GM10266 (cell line): Measurements from ENCODE around the gene GALC.
A peak's percentile ranks its signal among the peaks of the same experiment; 100 is the strongest.

ENCODE experiments used
- DNase-seq: peaks from one replicate; pipeline ENCODE4 v3.0.0; 2012; ENCODE audit errors: extremely low spot score
- TF ChIP-seq, protein P1 (sequence below): IDR thresholded peaks from 2 replicates; pipeline ENCODE4 v1.5.1; 2012; ENCODE audit warnings: mild to moderate bottlenecking, low read depth; ENCODE audit not compliant: control insufficient read depth, insufficient read depth; ENCODE audit errors: missing control alignments

The GALC gene

DNA sequence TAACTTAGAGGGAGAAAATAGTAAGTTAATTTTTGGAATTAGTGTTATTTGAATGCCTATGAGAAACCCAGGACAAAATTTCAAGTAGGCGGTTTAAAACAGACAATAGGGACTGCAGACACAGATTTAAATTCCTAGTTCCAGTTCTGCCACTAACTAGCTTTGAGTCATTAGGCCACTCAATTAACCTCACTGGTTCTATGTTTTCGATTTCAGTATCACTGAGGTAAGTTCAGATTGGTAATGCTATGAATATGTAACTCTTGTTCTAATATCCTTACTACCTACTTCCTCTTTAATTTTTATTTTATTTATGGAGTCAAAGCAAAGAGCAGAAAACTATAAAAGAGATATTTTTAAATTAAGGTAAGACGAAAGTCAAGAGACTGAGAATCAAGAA lies 52.6 kb downstream of the GALC start:
- TF ChIP-seq, protein P1, sequence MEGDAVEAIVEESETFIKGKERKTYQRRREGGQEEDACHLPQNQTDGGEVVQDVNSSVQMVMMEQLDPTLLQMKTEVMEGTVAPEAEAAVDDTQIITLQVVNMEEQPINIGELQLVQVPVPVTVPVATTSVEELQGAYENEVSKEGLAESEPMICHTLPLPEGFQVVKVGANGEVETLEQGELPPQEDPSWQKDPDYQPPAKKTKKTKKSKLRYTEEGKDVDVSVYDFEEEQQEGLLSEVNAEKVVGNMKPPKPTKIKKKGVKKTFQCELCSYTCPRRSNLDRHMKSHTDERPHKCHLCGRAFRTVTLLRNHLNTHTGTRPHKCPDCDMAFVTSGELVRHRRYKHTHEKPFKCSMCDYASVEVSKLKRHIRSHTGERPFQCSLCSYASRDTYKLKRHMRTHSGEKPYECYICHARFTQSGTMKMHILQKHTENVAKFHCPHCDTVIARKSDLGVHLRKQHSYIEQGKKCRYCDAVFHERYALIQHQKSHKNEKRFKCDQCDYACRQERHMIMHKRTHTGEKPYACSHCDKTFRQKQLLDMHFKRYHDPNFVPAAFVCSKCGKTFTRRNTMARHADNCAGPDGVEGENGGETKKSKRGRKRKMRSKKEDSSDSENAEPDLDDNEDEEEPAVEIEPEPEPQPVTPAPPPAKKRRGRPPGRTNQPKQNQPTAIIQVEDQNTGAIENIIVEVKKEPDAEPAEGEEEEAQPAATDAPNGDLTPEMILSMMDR: no peak
- peak; percentile 24 for DNase-seq

DNA sequence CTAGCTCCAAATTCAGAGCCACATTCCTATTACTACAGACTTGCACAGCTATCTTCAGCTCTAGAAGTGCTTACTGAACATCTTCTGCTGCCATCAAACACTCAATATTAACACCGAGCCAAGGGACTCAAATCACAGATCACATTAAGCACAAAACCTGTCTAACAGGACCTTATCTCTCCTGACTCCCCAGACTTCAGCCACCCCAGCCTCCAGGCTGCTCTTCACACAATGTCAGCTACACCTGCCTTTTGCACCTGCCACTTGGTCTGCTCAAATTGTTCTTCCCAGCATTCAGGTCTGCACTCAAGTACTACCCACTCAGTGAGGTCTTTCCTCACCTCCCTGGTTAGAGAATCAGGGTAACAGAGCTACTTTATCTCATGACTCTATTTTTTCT lies 57.1 kb downstream of the GALC start:
- TF ChIP-seq, protein P1: no peak
- no peak for DNase-seq

DNA sequence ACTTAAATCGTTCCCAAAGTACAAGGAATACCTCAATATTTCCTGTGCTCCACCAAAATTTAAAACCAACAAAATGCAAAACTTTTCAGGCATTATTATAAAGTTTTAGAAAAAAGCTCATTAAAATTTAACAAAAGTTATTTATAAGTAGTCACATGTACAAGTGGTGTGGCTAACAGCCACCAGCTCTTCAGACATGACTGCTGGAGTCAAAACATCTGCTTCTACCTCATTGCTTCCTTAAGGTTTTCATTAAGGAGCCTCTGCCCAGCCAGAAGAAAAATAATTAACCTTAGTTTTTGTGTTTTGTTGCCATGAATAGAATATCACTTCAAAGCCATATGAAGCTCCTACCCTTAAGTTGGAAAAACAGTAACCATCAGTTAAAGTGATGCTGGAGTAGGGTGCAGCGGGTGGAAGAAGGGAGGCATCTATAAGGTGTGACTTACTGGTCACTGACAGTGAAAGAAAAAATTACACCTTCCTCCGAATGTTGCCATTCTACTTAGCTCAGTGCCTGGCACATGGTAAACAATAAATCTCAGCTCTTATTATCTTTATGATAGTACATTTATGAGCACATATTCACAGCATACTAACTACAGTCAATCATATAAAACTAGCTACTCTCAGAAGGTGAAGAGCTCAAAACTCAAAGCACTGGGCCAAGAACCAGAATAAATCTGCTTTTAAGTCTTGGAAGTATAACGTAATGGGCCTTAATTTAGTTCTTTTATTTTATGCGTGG lies 57.7 kb downstream of the GALC start:
- TF ChIP-seq, protein P1: no peak
- no peak for DNase-seq

DNA sequence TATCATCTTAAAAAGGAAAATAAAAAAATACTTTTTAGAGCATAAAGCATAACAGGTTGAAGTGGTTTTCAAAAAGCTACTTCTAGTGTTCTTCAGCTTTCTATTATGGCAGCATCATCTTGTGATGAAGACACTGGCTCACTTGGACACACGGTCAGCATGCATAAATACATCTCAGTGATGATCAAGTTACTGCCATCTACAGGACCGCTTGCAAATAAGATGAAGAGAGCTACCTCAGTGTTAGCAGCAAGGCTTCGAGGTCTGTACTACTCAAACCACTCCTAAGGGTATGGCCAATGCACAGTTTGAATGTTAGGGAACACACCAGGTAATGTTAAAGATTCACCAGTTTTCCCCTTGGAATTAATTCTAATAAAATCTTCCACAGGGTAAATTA lies 58.8 kb downstream of the GALC start:
- no peak for DNase-seq
- TF ChIP-seq, protein P1: no peak

DNA sequence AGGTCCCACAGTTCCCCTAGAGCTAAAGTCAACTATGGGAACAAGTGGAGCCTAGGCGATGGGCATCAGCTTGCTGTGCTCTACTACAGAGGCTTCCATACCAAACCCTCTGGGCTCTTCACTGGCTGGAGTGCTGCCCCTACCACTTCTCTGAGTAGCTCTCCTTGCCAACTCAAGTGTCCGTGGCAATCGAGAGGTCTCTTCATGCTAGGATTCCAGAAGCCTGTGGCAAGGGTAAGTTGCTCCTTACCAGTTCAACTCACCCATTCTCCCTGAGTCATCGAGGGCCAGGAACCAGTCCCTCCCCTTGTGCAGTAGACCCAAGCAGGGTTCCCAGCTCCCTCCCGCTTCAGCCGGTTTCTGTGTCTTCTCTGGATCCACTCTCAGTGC lies 76.1 kb downstream of the GALC start:
- TF ChIP-seq, protein P1: no peak
- DNase-seq: no peak

DNA sequence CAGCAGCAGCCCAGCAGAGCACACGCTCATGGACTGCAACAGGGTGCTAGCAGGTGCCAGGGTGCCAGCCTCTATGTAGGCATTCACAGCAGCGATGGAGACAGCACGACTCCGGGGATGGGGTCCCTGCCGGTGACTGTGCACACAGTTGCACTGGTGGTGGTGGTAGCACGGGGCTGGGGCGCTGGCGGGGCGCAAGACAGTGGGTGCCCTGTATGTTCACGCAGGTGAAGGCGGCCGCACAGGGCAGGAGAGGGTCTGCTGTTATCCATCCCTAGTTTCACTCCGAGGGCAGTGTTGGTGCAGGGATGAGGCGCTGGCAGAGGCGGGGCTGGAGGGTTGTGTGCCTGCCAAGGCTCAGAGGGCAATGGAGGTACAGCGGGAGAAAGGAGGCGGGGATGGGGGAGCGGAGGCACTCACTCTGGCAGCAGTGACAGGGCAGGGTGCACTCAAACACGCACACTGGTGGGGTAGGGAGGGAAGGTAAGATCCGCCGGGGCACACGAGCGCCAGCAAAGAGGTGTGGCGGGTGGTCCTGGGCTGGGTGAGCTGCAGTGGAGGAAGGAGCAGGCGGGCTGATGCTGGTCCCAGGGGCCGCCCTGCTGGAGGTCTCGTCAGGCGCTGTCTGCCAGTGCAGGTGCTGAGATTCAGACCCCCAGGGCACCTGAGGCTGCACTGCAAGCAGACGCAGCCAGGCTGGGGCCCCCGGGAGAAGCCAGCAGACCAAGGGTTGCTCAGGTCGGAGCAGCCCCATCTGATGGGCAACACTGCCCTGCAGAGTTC lies 76.7 kb downstream of the GALC start:
- TF ChIP-seq, protein P1: no peak
- no peak for DNase-seq

DNA sequence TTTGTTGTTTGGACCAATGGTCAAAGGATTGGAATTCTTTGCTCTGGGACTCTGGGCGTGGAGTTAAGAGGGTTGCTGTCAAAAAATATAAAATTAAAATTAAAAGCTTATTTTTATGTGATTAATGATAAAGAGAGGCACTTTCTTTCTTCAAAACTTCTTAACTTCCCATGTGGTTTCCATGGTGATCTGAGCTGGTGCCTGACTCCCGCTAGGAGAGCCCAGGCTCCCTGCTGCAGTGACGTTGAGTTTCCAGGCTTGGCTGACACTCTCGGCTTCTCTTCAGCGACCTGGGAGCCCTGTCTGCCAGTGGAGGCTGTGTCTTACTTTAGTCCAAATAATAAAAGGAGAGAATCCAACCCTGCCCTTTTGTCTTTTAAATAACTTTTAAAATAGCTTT lies 84.4 kb downstream of the GALC start:
- TF ChIP-seq, protein P1: no peak
- DNase-seq: no peak
